NT2/D1 (cell line): Measurements from ENCODE around the gene VEGFC.

Experiments
- YY1 ChIP-seq: IDR thresholded peaks from 2 replicates; pipeline ENCODE4 v1.6.1; 2011; ENCODE audit not compliant: insufficient read length, insufficient read depth
- ZNF274 ChIP-seq: IDR thresholded peaks from 2 replicates; pipeline ENCODE4 v1.6.1; 2011; ENCODE audit warnings: mild to moderate bottlenecking, low read depth, low read length

DNA sequence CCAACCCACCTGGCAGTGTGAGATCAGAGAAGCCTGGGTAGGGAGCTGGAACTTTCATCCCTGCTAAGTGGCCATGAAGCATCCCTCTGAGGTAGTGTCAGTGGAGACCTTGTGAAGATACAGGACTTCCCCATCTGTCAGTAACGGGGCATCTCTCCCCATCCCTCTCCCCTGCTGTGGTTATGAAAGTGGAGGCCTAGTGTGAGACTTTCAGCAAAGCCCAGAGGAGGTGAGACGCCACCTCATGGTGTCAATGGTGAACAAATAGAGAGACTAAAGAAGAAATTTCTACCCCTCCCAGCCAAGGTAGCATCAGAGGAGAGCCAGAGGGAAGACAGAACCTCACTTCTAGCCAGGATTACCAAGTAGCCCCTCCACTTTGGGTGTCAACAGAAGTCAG is 150.2 kb downstream of the VEGFC start:
- no peak for TF ChIP-seq ZNF274
- TF ChIP-seq YY1 = no peak
